Cardiac ventricle fibroblast (primary cell): Measurements from ENCODE around the gene ZNF737. TPM values are rescaled to one million over a fixed set of nuclear protein-coding genes. Genes with fewer than 3 reads are reported as not detected.

ENCODE experiments used
- total RNA-seq: library from RNA; depleted of rRNA; stranded (reverse); fragments of >200 nt; gene quantifications from 2 replicates; pipeline ENCODE4 v1.2.3, GENCODE V29; 2015

ZNF737 gene
- 7.5 and 8.6 TPM in 2 replicates for total RNA-seq

DNA sequence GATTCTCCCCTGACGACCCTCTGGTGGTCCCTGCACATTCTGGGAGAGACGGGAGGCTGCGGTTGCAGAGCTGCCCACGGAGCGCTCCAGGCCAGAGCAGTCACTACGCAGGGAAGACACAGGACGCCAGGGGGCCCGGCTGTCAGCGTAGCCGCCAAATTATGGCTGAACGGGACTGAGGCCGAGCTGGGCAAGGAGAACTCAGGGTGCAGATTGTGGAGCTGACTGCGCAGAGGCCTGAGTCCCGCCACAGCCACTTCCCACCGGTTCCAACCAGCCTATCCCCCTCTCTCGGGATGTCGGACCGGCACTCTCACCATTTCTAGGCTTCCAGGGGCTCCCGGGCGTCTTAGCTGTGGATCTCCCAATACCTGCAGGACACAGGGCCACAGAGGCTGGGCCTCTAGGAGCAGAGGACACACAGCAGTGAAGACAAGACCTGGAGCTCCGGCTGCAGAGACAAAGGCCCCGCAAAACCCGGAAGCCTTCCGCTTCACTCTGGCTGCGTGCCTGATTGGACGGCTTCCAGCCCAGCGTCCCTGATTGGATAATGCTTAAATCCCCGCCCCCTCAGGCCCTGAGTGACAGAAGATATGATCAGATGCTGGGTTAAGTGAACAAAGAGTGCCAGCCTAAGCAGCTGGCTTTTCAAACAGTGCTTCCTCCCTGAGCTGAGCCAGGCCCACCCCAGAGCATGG is at the start of gene ZNF737:
Gene ZNF737, minus strand, starts transcription at position 461 of the 698 bp plus-strand sequence. Its CDS starts 141 bp downstream, at position 320.

Other genes starting within 250 kb of the ZNF737 start
- gene ZNF626, start 95.8 kb upstream of the ZNF737 start, total RNA-seq, result 5.6 and 7.8 TPM in 2 replicates
- gene ZNF66, start 210.5 kb upstream of the ZNF737 start, total RNA-seq, result 0.12 and 0.83 TPM in 2 replicates